Nephron progenitor cell (in vitro differentiated cells): ENCODE data around the gene TUT4.

Source experiments
- DNase-seq: peaks from one replicate; pipeline ENCODE4 v3.0.0; 2021
- H3K27ac Mint-ChIP-seq: 2 replicates; pipeline ENCODE4 v1.8.0; 2021; ENCODE audit warnings: mild to moderate bottlenecking, moderate library complexity, mixed read lengths
- H3K27me3 Mint-ChIP-seq: 2 replicates; pipeline ENCODE4 v1.8.0; 2021; ENCODE audit warnings: mild to moderate bottlenecking, low read depth, mixed read lengths; ENCODE audit not compliant: poor library complexity
- H3K36me3 Mint-ChIP-seq: 2 replicates; pipeline ENCODE4 v1.8.0; 2021; ENCODE audit warnings: low read depth, mixed read lengths
- H3K4me1 Mint-ChIP-seq: 2 replicates; pipeline ENCODE4 v1.8.0; 2021; ENCODE audit warnings: mixed read lengths
- H3K4me3 Mint-ChIP-seq: 2 replicates; pipeline ENCODE4 v1.8.0; 2021; ENCODE audit warnings: mild to moderate bottlenecking, moderate library complexity, mixed read lengths
- H3K9me3 Mint-ChIP-seq: 2 replicates; pipeline ENCODE4 v1.8.0; 2021; ENCODE audit warnings: mild to moderate bottlenecking, moderate library complexity, mixed read lengths
- CTCF ChIP-seq: fragments of 200-600 bp; sonication (generic); IDR thresholded peaks from 2 replicates; pipeline ENCODE4 v1.5.0; 2021; ENCODE audit warnings: antibody characterized with exemption

TUT4 gene

GRCh38 chr1:52553362-52554266, 722 bp upstream of the TUT4 start:
- Mint-ChIP-seq H3K4me3 (peak overlapping the region; percentile 89), H3K36me3 (peaks cover 9% of the 10 kb centered on the region)
- TF ChIP-seq CTCF = no peak

GRCh38 chr1:52552236-52552504, 722 bp downstream of the TUT4 start:
- H3K9me3 Mint-ChIP-seq = peaks cover 8% of the 10 kb centered on the region
- H3K4me3 Mint-ChIP-seq = no peak overlapping the region
- TF ChIP-seq CTCF = no peak
- peaks cover 19% of the 10 kb centered on the region for H3K36me3 Mint-ChIP-seq
- peak; percentile 31 for DNase-seq
- peaks cover 46% of the 10 kb centered on the region for H3K4me1 Mint-ChIP-seq
- H3K27ac Mint-ChIP-seq = no peak overlapping the region
- H3K27me3 Mint-ChIP-seq = peaks cover 4% of the 10 kb centered on the region

More at GRCh38 chr1:52553362-52554266, 722 bp upstream of the TUT4 start:
- Mint-ChIP-seq H3K9me3 (no peaks in the 10 kb centered on the region), H3K27ac (peak overlapping the region; percentile 79), H3K27me3 (peaks cover 4% of the 10 kb centered on the region), H3K4me1 (peaks cover 49% of the 10 kb centered on the region)
- DNase-seq = peak; percentile 93

GRCh38 chr1:52551507-52552235, 1.2 kb downstream of the TUT4 start:
- no peak for TF ChIP-seq CTCF
- Mint-ChIP-seq H3K4me1 (peaks cover 44% of the 10 kb centered on the region), H3K27me3 (peaks cover 4% of the 10 kb centered on the region), H3K9me3 (peaks cover 13% of the 10 kb centered on the region), H3K4me3 (no peak overlapping the region), H3K36me3 (peaks cover 24% of the 10 kb centered on the region), H3K27ac (no peak overlapping the region)
- DNase-seq = peak; percentile 23

GRCh38 chr1:52550447-52550846, 2.4 kb downstream of the TUT4 start:
- H3K4me1 Mint-ChIP-seq = peaks cover 38% of the 10 kb centered on the region
- H3K4me3 Mint-ChIP-seq = peak overlapping the region; percentile 23
- H3K27me3 Mint-ChIP-seq = peaks cover 4% of the 10 kb centered on the region
- H3K27ac Mint-ChIP-seq = no peak overlapping the region
- H3K36me3 Mint-ChIP-seq = peaks cover 36% of the 10 kb centered on the region
- H3K9me3 Mint-ChIP-seq = peaks cover 24% of the 10 kb centered on the region
- DNase-seq = no peak
- no peak for TF ChIP-seq CTCF

- TF ChIP-seq CTCF = no peak
- no peak for DNase-seq
- Mint-ChIP-seq H3K4me1 (peaks cover 26% of the 10 kb centered on the region), H3K27ac (no peak overlapping the region), H3K4me3 (no peak overlapping the region), H3K27me3 (peaks cover 5% of the 10 kb centered on the region), H3K9me3 (peaks cover 36% of the 10 kb centered on the region), H3K36me3 (peaks cover 48% of the 10 kb centered on the region)
Observed at GRCh38 chr1:52549267-52549666, 3.6 kb downstream of the TUT4 start.
